Ureter (tissue), 1 donor: Measurements from ENCODE around the gene MESD. TPM values are rescaled to one million over a fixed set of nuclear protein-coding genes. Genes with fewer than 3 reads are reported as not detected.

Experiments used
- DNase-seq: peaks from one replicate; pipeline ENCODE4 v3.0.0-alpha.2; 2020; ENCODE audit warnings: low spot score
- total RNA-seq: library from RNA; stranded (reverse); gene quantifications from one replicate; pipeline ENCODE4 v1.2.4, GENCODE V29; 2023
- donor health status: DM: yes; HTN: yes; CAD: no.

MESD gene
- 37.6 TPM for total RNA-seq

GRCh38 chr15:80989518-80990478 lies at the start of gene MESD:
TSS of gene MESD (minus strand) at chr15:80989819. CDS start at chr15:80989791, 28 bp downstream.
- DNase-seq, result peak; percentile 99

GRCh38 chr15:81038975-81039607 lies 49.5 kb upstream of the MESD start:
- peak; percentile 52 for DNase-seq

GRCh38 chr15:81037952-81038743 lies 48.5 kb upstream of the MESD start:
- DNase-seq, result no peak

- DNase-seq, result no peak
These were observed 43.9 kb upstream of the MESD start for GRCh38 chr15:81033508-81033907.

- no peak for DNase-seq
These were observed 43.2 kb upstream of the MESD start for GRCh38 chr15:81032818-81033217.

- DNase-seq, result no peak
These were observed 42.7 kb upstream of the MESD start for GRCh38 chr15:81032355-81032754.

GRCh38 chr15:81031203-81031602 lies 41.6 kb upstream of the MESD start:
- DNase-seq, result no peak

- DNase-seq, result no peak
These were observed 40.7 kb upstream of the MESD start for GRCh38 chr15:81030301-81030750.

GRCh38 chr15:81029414-81030300 lies 40.0 kb upstream of the MESD start:
- DNase-seq, result no peak

GRCh38 chr15:81026836-81027599 lies 37.4 kb upstream of the MESD start:
- no peak for DNase-seq

- no peak for DNase-seq
These were observed 36.2 kb upstream of the MESD start for GRCh38 chr15:81025721-81026370.

GRCh38 chr15:81024936-81025335 lies 35.3 kb upstream of the MESD start:
- DNase-seq, result no peak

GRCh38 chr15:81024265-81024872 lies 34.8 kb upstream of the MESD start:
- no peak for DNase-seq

- peak; percentile 64 for DNase-seq
These were observed 34.1 kb upstream of the MESD start for GRCh38 chr15:81023483-81024264.

GRCh38 chr15:81021321-81021720 lies 31.7 kb upstream of the MESD start:
- DNase-seq, result no peak

- no peak for DNase-seq
These were observed 28.6 kb upstream of the MESD start for GRCh38 chr15:81018197-81018596.

GRCh38 chr15:81016489-81017068 lies 27.0 kb upstream of the MESD start:
- no peak for DNase-seq
